GM12875 (cell line): ENCODE measurements around the gene RPL12.

Experiments used
- H3K4me3 ChIP-seq: one replicate; pipeline ENCODE4 v1.5.1; 2011; ENCODE audit warnings: low read depth, low read length, control low read depth
- CTCF ChIP-seq: IDR thresholded peaks from 2 replicates; pipeline ENCODE4 v1.5.1; 2011; ENCODE audit warnings: low read depth, mild to moderate bottlenecking, control low read depth, inconsistent platforms, low read length, moderate library complexity, borderline replicate concordance; ENCODE audit not compliant: insufficient read depth

RPL12 gene

GRCh38 chr9:127423934-127424675 lies 27.1 kb downstream of the RPL12 start, which contains the start of gene ZNF79:
ZNF79 (plus strand) TSS chr9:127424382; CDS start chr9:127424788, 406 bp downstream.
- peak within 1 kb of the TSS; percentile 97 for H3K4me3 ChIP-seq
- TF ChIP-seq CTCF = no peak

- peak overlapping the region; percentile 97 for H3K4me3 ChIP-seq
- TF ChIP-seq CTCF = no peak
These were observed 27.7 kb downstream of the RPL12 start for GRCh38 chr9:127423476-127423933.

GRCh38 chr9:127422787-127423186 lies 28.4 kb downstream of the RPL12 start:
- H3K4me3 ChIP-seq = peak overlapping the region; percentile 97
- no peak for TF ChIP-seq CTCF

GRCh38 chr9:127422133-127422782 lies 28.9 kb downstream of the RPL12 start:
- TF ChIP-seq CTCF = no peak
- H3K4me3 ChIP-seq = no peak overlapping the region

- no peak for TF ChIP-seq CTCF
- H3K4me3 ChIP-seq = no peak overlapping the region
These were observed 30.1 kb downstream of the RPL12 start for GRCh38 chr9:127421057-127421456.

- TF ChIP-seq CTCF = no peak
- H3K4me3 ChIP-seq = no peak overlapping the region
These were observed 31.9 kb downstream of the RPL12 start for GRCh38 chr9:127419348-127419747.

- TF ChIP-seq CTCF = peak; percentile 44; the same call in 1 of the 2 replicates
- no peak overlapping the region for H3K4me3 ChIP-seq
These were observed 33.2 kb downstream of the RPL12 start for GRCh38 chr9:127418037-127418471.
